ENCODE measurements around the gene ABCC10.
"Not testable (repeated sequence)": the region's sequence is repeated elsewhere in the genome, so short reads cannot be mapped to it uniquely, and the experiment has no call there.

Gene ABCC10

GRCh38 chr6:43421831-43422230, 5.5 kb upstream of the ABCC10 start:
- Histone ChIP-seq H3K9me3 (ENCODE audit: low read depth, low read length) (no peaks in the 10 kb centered on the region), H3K4me3 (no peak overlapping the region), H3K27ac (no peak overlapping the region), H3K36me3 (ENCODE audit: insufficient read depth, low read length) (no peaks in the 10 kb centered on the region), H3K9ac (ENCODE audit: insufficient read length) (no peak overlapping the region)
- no peak for DNase-seq (ENCODE audit: low read depth, low spot score)
- TF ChIP-seq POLR2AphosphoS5 (IDR thresholded peaks at IDR 0.05; ENCODE audit: borderline replicate concordance, low read depth, low read length): no peak

- not testable (repeated sequence) for DNase-seq (ENCODE audit: low read depth, low spot score); H3K9ac ChIP-seq (ENCODE audit: insufficient read length); H3K4me3 ChIP-seq; H3K27ac ChIP-seq; H3K9me3 ChIP-seq (ENCODE audit: low read depth, low read length); H3K36me3 ChIP-seq (ENCODE audit: insufficient read depth, low read length)
Measured at GRCh38 chr6:43425083-43425482, 2.3 kb upstream of the ABCC10 start.

GRCh38 chr6:43426928-43427405, 374 bp upstream of the ABCC10 start:
- TF ChIP-seq POLR2AphosphoS5 (IDR thresholded peaks at IDR 0.05; ENCODE audit: borderline replicate concordance, low read depth, low read length) (no peak), FOXP2 (optimal IDR thresholded peaks at IDR 0.05; ENCODE audit: control extremely low read depth, extremely low read length, insufficient read depth) (no peak), EZH2 (IDR thresholded peaks at IDR 0.05) (no peak)
- peak overlapping the region; percentile 88 for H3K4me3 ChIP-seq
- H3K27ac ChIP-seq: peak overlapping the region; percentile 75

GRCh38 chr6:43428112-43428570, 800 bp downstream of the ABCC10 start:
- no peaks in the 10 kb centered on the region for H3K9me3 ChIP-seq (ENCODE audit: low read depth, low read length)
- peak overlapping the region; percentile 88 for H3K4me3 ChIP-seq
- H3K27ac ChIP-seq: no peak overlapping the region
- peak overlapping the region; percentile 79 for H3K9ac ChIP-seq (ENCODE audit: insufficient read length)
- H3K36me3 ChIP-seq (ENCODE audit: insufficient read depth, low read length): peaks cover 1% of the 10 kb centered on the region; the same call in 1 of the 2 replicates
- no peak for DNase-seq (ENCODE audit: low read depth, low spot score)
- TF ChIP-seq FOXP2 (optimal IDR thresholded peaks at IDR 0.05; ENCODE audit: control extremely low read depth, extremely low read length, insufficient read depth): no peak

More at GRCh38 chr6:43426928-43427405, 374 bp upstream of the ABCC10 start:
- no peak for DNase-seq (ENCODE audit: low read depth, low spot score)
- H3K9ac ChIP-seq (ENCODE audit: insufficient read length): peak overlapping the region; percentile 79
- H3K36me3 ChIP-seq (ENCODE audit: insufficient read depth, low read length): no peaks in the 10 kb centered on the region; the same call in 1 of the 2 replicates
- H3K9me3 ChIP-seq (ENCODE audit: low read depth, low read length): no peaks in the 10 kb centered on the region

GRCh38 chr6:43428874-43429273, 1.5 kb downstream of the ABCC10 start:
- DNase-seq (ENCODE audit: low read depth, low spot score): no peak
- TF ChIP-seq POLR2AphosphoS5 (IDR thresholded peaks at IDR 0.05; ENCODE audit: borderline replicate concordance, low read depth, low read length) (no peak), FOXP2 (optimal IDR thresholded peaks at IDR 0.05; ENCODE audit: control extremely low read depth, extremely low read length, insufficient read depth) (no peak), EZH2 (IDR thresholded peaks at IDR 0.05) (no peak)
- Histone ChIP-seq H3K27ac (no peak overlapping the region), H3K36me3 (ENCODE audit: insufficient read depth, low read length) (peaks cover 3% of the 10 kb centered on the region; the same call in 1 of the 2 replicates), H3K4me3 (peak overlapping the region; percentile 88), H3K9ac (ENCODE audit: insufficient read length) (peak overlapping the region; percentile 79), H3K9me3 (ENCODE audit: low read depth, low read length) (no peaks in the 10 kb centered on the region)

- Histone ChIP-seq H3K4me3 (no peak overlapping the region), H3K36me3 (ENCODE audit: insufficient read depth, low read length) (peaks cover 3% of the 10 kb centered on the region; the same call in 1 of the 2 replicates), H3K9ac (ENCODE audit: insufficient read length) (no peak overlapping the region), H3K27ac (no peak overlapping the region), H3K9me3 (ENCODE audit: low read depth, low read length) (no peaks in the 10 kb centered on the region)
- DNase-seq (ENCODE audit: low read depth, low spot score): no peak
- TF ChIP-seq FOXP2 (optimal IDR thresholded peaks at IDR 0.05; ENCODE audit: control extremely low read depth, extremely low read length, insufficient read depth) (no peak), EZH2 (IDR thresholded peaks at IDR 0.05) (no peak), POLR2AphosphoS5 (IDR thresholded peaks at IDR 0.05; ENCODE audit: borderline replicate concordance, low read depth, low read length) (no peak)
Measured at GRCh38 chr6:43432009-43432945, 4.9 kb downstream of the ABCC10 start.

- Histone ChIP-seq H3K4me3 (no peak overlapping the region), H3K9me3 (ENCODE audit: low read depth, low read length) (no peaks in the 10 kb centered on the region), H3K27ac (no peak overlapping the region), H3K36me3 (ENCODE audit: insufficient read depth, low read length) (peaks cover 3% of the 10 kb centered on the region; the same call in 1 of the 2 replicates), H3K9ac (ENCODE audit: insufficient read length) (no peak overlapping the region)
- TF ChIP-seq FOXP2 (optimal IDR thresholded peaks at IDR 0.05; ENCODE audit: control extremely low read depth, extremely low read length, insufficient read depth) (no peak), POLR2AphosphoS5 (IDR thresholded peaks at IDR 0.05; ENCODE audit: borderline replicate concordance, low read depth, low read length) (no peak), EZH2 (IDR thresholded peaks at IDR 0.05) (no peak)
- no peak for DNase-seq (ENCODE audit: low read depth, low spot score)
Measured at GRCh38 chr6:43433148-43433547, 5.8 kb downstream of the ABCC10 start.

GRCh38 chr6:43434001-43434840, 6.9 kb downstream of the ABCC10 start:
- Histone ChIP-seq H3K36me3 (ENCODE audit: insufficient read depth, low read length) (peaks cover 3% of the 10 kb centered on the region; the same call in 1 of the 2 replicates), H3K4me3 (no peak overlapping the region), H3K9ac (ENCODE audit: insufficient read length) (no peak overlapping the region), H3K9me3 (ENCODE audit: low read depth, low read length) (no peaks in the 10 kb centered on the region), H3K27ac (no peak overlapping the region)
- TF ChIP-seq EZH2 (IDR thresholded peaks at IDR 0.05) (no peak), POLR2AphosphoS5 (IDR thresholded peaks at IDR 0.05; ENCODE audit: borderline replicate concordance, low read depth, low read length) (no peak), FOXP2 (optimal IDR thresholded peaks at IDR 0.05; ENCODE audit: control extremely low read depth, extremely low read length, insufficient read depth) (no peak)
- DNase-seq (ENCODE audit: low read depth, low spot score): no peak

Measured in SK-N-MC (cell line).